Adrenal gland (tissue), 12 donors: ENCODE results near the gene CENPP. TPM values are rescaled to one million over a fixed set of nuclear protein-coding genes. Genes with fewer than 3 reads are reported as not detected.
A peak's percentile ranks its signal among the peaks of the same experiment; 100 is the strongest.

Experiments
- DNase-seq, 7 donors: peaks; one replicate each; pipeline ENCODE4 v3.0.0-alpha.2; 2019 to 2020
- H3K27ac ChIP-seq, 5 donors: fragments of 200-600 bp; sonication (generic) in 4 of 5; 1 replicate in 3 of 5; 2 replicates in 2 of 5; pipeline versions ENCODE4 v1.5.1 to v1.8.0; 2016 to 2020; ENCODE audit warnings: mild to moderate bottlenecking in 1 of 5
- H3K27me3 ChIP-seq: fragments of 200-600 bp; 2 replicates; pipeline ENCODE4 v1.8.0; 2021
- H3K36me3 ChIP-seq, 2 donors: fragments of 200-600 bp; replicated peaks in 1 of 2; 1 replicate in 1 of 2; 2 replicates in 1 of 2; pipeline versions ENCODE4 v1.5.1 to v1.8.0; 2018 to 2022
- H3K4me1 ChIP-seq, 2 donors: fragments of 200-600 bp; replicated peaks in 1 of 2; 1 replicate in 1 of 2; 2 replicates in 1 of 2; pipeline versions ENCODE4 v1.5.1 to v1.8.0; 2018 to 2021
- H3K4me3 ChIP-seq, 4 donors: fragments of 200-600 bp; sonication (generic) in 3 of 4; one replicate each; pipeline ENCODE4 v1.5.1; 2016 to 2018
- H3K9me3 ChIP-seq, 3 donors: fragments of 200-600 bp; sonication (generic) in 1 of 3; replicated peaks in 1 of 3; 1 replicate in 2 of 3; 2 replicates in 1 of 3; pipeline versions ENCODE4 v1.5.1 to v1.8.0; 2016 to 2021
- POLR2A ChIP-seq, 2 donors: fragments of 450-650 bp; IDR thresholded peaks; one replicate each; pipeline ENCODE4 v1.6.1; 2017; ENCODE audit warnings: antibody characterized with exemption in 2 of 2, mild to moderate bottlenecking in 2 of 2, moderate library complexity in 1 of 2
- WGBS, 4 donors: extraction: QIAGEN DNeasy Blood & Tissue Kit in 2 of 4; methylation state at CpG; one replicate each; pipeline versions ENCODE4 v1.1.5 to v1.1.7; 2013 to 2017; 5-methylcytosine and 5-hydroxymethylcytosine counted together
- intact Hi-C, 2 donors: fragments of 100-400 bp; cut with DNase I; formaldehyde crosslinking; loops; one replicate each; pipeline versions ENCODE4 v1.14.1 to v1.15.0; 2022 to 2023
- polyA plus RNA-seq, 3 donors: library from polyadenylated mRNA; stranded (reverse); fragments of 200-250 nt in 2 of 3; fragments of 350-450 nt in 1 of 3; fragmentation: Illumina TruSeq in 1 of 3; extraction: RNeasy Lipid Tissue Mini Kit (QIAGEN cat#74804) in 1 of 3; gene quantifications; one replicate each; pipeline ENCODE4 v1.2.3, GENCODE V29; 2013 to 2014
- total RNA-seq, 9 donors: library from RNA; depleted of rRNA in 4 of 9; stranded (reverse); fragments of >200 nt in 4 of 9; fragments of 120-200 nt in 1 of 9; fragmentation: NEBNext Ultra II Directional in 1 of 9; extraction: Animal tissue kit (Norgen Biotek cat#: 25700) in 1 of 9; gene quantifications; one replicate each; pipeline versions ENCODE4 v1.1.0 to v1.2.4, GENCODE V29; 2013 to 2023
- TF ChIP-seq, protein P1 (sequence below), 6 experiments: fragments of 450-650 bp in 4 of 6; fragments of 200-600 bp in 2 of 6; sonication (generic) in 1 of 6; IDR thresholded peaks; 1 replicate in 5 of 6; 2 replicates in 1 of 6; pipeline versions ENCODE4 v1.5.1 to v1.8.0; 2016 to 2021; ENCODE audit warnings: antibody characterized with exemption in 6 of 6, mild to moderate bottlenecking in 2 of 6, moderate library complexity in 1 of 6
- donor health status: healthy with polysubstance abuse.
- donor health status: Bipolar disorder and iron deficiency.
- donor health status: DM: yes; HTN: yes; CAD: no.
- donor health status: DM: no; HTN: no; CAD: no.
- donor health status: DM: no; HTN: no; CAD: no.
- donor health status: DM: yes; HTN: yes; CAD: no.

CENPP gene
- total and polyA plus RNA-seq, 12 donors, result 1.1 to 14.0 (median 3.1) TPM

DNA sequence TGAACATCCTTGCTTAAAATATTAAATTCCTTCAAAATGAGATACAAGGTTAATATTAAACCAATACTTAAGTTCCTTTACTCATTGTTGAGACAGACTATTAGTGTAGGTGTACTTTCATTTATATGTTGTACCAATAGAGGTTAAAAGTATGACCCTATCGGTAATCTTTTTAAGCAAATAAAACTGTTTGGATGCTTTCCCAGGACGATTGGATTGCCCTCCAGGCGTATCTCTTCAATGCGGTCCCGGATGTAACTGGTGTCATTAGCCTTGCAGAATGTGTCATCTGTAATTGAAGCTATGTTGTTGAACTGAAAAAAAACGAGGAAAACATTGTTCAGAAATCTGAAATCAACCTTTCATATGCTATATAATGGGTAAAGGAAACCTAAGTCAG, 59.7 kb downstream of the CENPP start:
- no peaks in the 10 kb centered on the region for H3K36me3 ChIP-seq
- 62 to 72% (median 71%) methylated on average over 6 of the region's 6 CpGs for WGBS, 4 donors
- DNase-seq, result no peak
- no peaks in the 10 kb centered on the region for H3K9me3 ChIP-seq
- intact Hi-C loops, result no loop called here
- TF ChIP-seq, protein P1, sequence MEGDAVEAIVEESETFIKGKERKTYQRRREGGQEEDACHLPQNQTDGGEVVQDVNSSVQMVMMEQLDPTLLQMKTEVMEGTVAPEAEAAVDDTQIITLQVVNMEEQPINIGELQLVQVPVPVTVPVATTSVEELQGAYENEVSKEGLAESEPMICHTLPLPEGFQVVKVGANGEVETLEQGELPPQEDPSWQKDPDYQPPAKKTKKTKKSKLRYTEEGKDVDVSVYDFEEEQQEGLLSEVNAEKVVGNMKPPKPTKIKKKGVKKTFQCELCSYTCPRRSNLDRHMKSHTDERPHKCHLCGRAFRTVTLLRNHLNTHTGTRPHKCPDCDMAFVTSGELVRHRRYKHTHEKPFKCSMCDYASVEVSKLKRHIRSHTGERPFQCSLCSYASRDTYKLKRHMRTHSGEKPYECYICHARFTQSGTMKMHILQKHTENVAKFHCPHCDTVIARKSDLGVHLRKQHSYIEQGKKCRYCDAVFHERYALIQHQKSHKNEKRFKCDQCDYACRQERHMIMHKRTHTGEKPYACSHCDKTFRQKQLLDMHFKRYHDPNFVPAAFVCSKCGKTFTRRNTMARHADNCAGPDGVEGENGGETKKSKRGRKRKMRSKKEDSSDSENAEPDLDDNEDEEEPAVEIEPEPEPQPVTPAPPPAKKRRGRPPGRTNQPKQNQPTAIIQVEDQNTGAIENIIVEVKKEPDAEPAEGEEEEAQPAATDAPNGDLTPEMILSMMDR (IDR thresholded peaks at IDR 0.05), result no peak
- TF ChIP-seq POLR2A (IDR thresholded peaks at IDR 0.05), result no peak
- no peak overlapping the region for H3K4me3 ChIP-seq
- peak overlapping the region in 1 of 5 donors; percentile 6 for H3K27ac ChIP-seq
- peaks cover 0 to 6% of the 10 kb centered on the region in 2 donors for H3K4me1 ChIP-seq
- no peaks in the 10 kb centered on the region for H3K27me3 ChIP-seq

DNA sequence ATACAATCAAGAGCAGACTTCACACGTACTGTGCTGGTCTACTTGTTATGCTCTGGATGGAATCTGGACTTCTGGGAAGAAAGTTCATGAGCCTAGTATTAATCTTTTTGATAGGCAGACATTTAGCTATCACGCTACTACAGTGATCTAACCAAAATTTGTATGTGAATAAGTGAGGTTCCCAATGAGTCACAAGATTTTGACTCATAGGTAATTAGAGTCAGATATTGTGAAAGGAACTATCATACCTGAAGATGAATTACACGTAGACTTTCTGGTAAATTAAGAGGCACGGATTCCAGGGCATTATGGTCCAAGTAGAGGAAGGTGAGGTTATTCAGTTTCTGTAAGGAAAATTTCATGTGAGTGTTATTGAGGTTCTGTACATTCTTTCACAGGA, 60.2 kb downstream of the CENPP start:
- no peak for DNase-seq
- H3K36me3 ChIP-seq, result no peaks in the 10 kb centered on the region
- intact Hi-C loops, result no loop called here
- peak overlapping the region in 1 of 5 donors; percentile 6 for H3K27ac ChIP-seq
- WGBS, 4 donors, result 84 to 95% (median 91%) methylated on average over 4 of the region's 4 CpGs
- TF ChIP-seq, protein P1 (IDR thresholded peaks at IDR 0.05), result no peak
- TF ChIP-seq POLR2A (IDR thresholded peaks at IDR 0.05), result no peak
- no peaks in the 10 kb centered on the region for H3K27me3 ChIP-seq
- no peaks in the 10 kb centered on the region for H3K9me3 ChIP-seq
- peaks cover 0 to 6% of the 10 kb centered on the region in 2 donors for H3K4me1 ChIP-seq
- no peak overlapping the region for H3K4me3 ChIP-seq

DNA sequence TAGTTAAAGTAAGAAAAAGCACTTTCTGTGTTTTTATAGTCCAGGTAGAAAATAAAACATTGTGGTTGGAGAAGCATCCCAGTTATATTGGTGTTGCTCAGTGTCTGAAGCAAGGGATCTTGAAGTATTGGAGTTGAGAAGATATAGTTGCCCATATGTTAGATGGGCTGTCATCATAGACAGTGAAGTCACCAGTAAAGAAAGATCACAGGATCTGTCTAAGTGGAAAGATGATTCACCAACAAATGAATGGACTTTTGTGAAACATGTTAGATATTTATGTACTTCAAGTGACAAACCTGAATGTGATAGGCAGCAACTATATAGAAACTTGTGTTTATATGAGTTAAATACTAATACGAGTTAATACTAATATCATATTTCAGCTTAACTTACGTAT, 66.9 kb downstream of the CENPP start:
- H3K4me3 ChIP-seq, result no peak overlapping the region
- H3K4me1 ChIP-seq, result peaks cover 0 to 7% of the 10 kb centered on the region in 2 donors
- TF ChIP-seq, protein P1 (IDR thresholded peaks at IDR 0.05), result no peak
- no peak for TF ChIP-seq POLR2A (IDR thresholded peaks at IDR 0.05)
- intact Hi-C loops, result no loop called here
- 90 to 95% (median 93%) methylated on average over 2 of the region's 2 CpGs for WGBS, 4 donors
- H3K36me3 ChIP-seq, result no peaks in the 10 kb centered on the region
- H3K27ac ChIP-seq, result no peak overlapping the region
- H3K9me3 ChIP-seq, result no peaks in the 10 kb centered on the region
- DNase-seq, result no peak
- no peaks in the 10 kb centered on the region for H3K27me3 ChIP-seq

DNA sequence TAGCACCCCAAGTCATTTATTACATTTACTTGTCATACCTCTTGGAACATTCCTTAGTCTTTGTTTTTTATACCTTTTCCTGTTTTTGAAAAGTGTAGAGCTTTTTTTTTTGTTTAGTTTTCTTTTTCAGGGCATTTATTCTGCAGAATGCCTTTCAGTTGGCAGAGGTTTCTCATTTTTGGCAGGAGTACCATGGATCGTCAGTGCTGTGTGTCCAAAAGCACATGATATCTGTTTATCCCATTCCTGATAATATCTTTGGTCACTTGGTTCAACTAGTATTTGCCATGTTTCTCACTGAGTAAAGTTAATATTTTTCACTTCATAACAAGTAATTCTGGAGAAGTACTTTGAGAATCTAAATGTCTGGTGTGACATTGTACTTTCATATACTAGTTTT, 67.9 kb downstream of the CENPP start:
- no peaks in the 10 kb centered on the region for H3K9me3 ChIP-seq
- intact Hi-C loops, result no loop called here
- 11 to 26% (median 19%) methylated on average over 1 of the region's 1 CpG for WGBS, 4 donors
- DNase-seq, result peak in 2 of 7 donors; percentile 16 to 18
- no peak overlapping the region for H3K4me3 ChIP-seq
- H3K36me3 ChIP-seq, result no peaks in the 10 kb centered on the region
- TF ChIP-seq, protein P1 (IDR thresholded peaks at IDR 0.05), result no peak
- no peak for TF ChIP-seq POLR2A (IDR thresholded peaks at IDR 0.05)
- no peaks in the 10 kb centered on the region for H3K27me3 ChIP-seq
- H3K27ac ChIP-seq, result peak overlapping the region in 1 of 5 donors; percentile 7
- H3K4me1 ChIP-seq, result peaks cover 0 to 7% of the 10 kb centered on the region in 2 donors
